Thymus (tissue), 11 donors: Measurements from ENCODE around the gene CLEC16A. TPM values are rescaled to one million over a fixed set of nuclear protein-coding genes. Genes with fewer than 3 reads are reported as not detected.

Experiments used
- DNase-seq, 9 donors: peaks; one replicate each; pipeline ENCODE4 v3.0.0-alpha.2; 2013; ENCODE audit warnings: low spot score in 9 of 9, low read depth in 6 of 9, missing footprints in 1 of 9
- H3K27ac ChIP-seq, 2 donors: one replicate each; pipeline ENCODE4 v1.5.1; 2013; ENCODE audit warnings: control low read depth in 1 of 2, low read depth in 1 of 2, low read length in 1 of 2, mild to moderate bottlenecking in 1 of 2, moderate library complexity in 1 of 2
- H3K27me3 ChIP-seq, 2 donors: one replicate each; pipeline ENCODE4 v1.5.1; 2013; ENCODE audit warnings: low read length in 1 of 2; ENCODE audit not compliant: control insufficient read depth in 2 of 2, insufficient read depth in 1 of 2
- H3K36me3 ChIP-seq, 2 donors: one replicate each; pipeline ENCODE4 v1.5.1; 2013; ENCODE audit warnings: low read length in 1 of 2, mild to moderate bottlenecking in 1 of 2, moderate library complexity in 1 of 2; ENCODE audit not compliant: control insufficient read depth in 2 of 2, insufficient read depth in 2 of 2
- H3K4me1 ChIP-seq, 2 donors: one replicate each; pipeline ENCODE4 v1.5.1; 2013; ENCODE audit warnings: low read length in 2 of 2; ENCODE audit not compliant: control insufficient read depth in 2 of 2, insufficient read depth in 2 of 2
- H3K4me3 ChIP-seq, 2 donors: one replicate each; pipeline ENCODE4 v1.5.1; 2013; ENCODE audit warnings: low read length in 2 of 2, control low read depth in 1 of 2, mild to moderate bottlenecking in 1 of 2
- H3K9me3 ChIP-seq, 2 donors: one replicate each; pipeline ENCODE4 v1.5.1; 2013; ENCODE audit warnings: low read length in 1 of 2, mild to moderate bottlenecking in 1 of 2; ENCODE audit not compliant: control insufficient read depth in 2 of 2, insufficient read depth in 1 of 2
- WGBS: extraction: QIAGEN DNeasy Blood & Tissue Kit; methylation state at CpG from one replicate; pipeline ENCODE4 v1.1.7; 2013; 5-methylcytosine and 5-hydroxymethylcytosine counted together
- polyA plus RNA-seq: library from polyadenylated mRNA; stranded (reverse); fragments of 200-250 nt; gene quantifications from one replicate; pipeline ENCODE4 v1.2.3, GENCODE V29; 2013
- total RNA-seq: library from RNA; stranded (reverse); fragments of 120-200 nt; gene quantifications from one replicate; pipeline ENCODE4 v1.2.4, GENCODE V29; 2013
- donor health status: healthy.

The CLEC16A gene
- total and polyA plus RNA-seq, 2 donors, result 18.8 to 19.9 TPM

- peaks cover 14 to 18% of the 10 kb centered on the region in 2 donors for H3K36me3 ChIP-seq
- H3K4me3 ChIP-seq, result no peak overlapping the region
- H3K27me3 ChIP-seq, result no peaks in the 10 kb centered on the region
- peaks cover 17 to 23% of the 10 kb centered on the region in 2 donors for H3K4me1 ChIP-seq
- no peaks in the 10 kb centered on the region for H3K9me3 ChIP-seq
- no peak for DNase-seq
- H3K27ac ChIP-seq, result no peak overlapping the region
- WGBS, result 76% methylated on average over 2 of the region's 2 CpGs
Measured at GRCh38 chr16:11118479-11118878, 174.1 kb downstream of the CLEC16A start.

GRCh38 chr16:11121083-11121608 is 176.8 kb downstream of the CLEC16A start:
- Histone ChIP-seq H3K4me3 (no peak overlapping the region), H3K27me3 (no peaks in the 10 kb centered on the region), H3K4me1 (peaks cover 0 to 3% of the 10 kb centered on the region in 2 donors), H3K36me3 (peaks cover 38 to 42% of the 10 kb centered on the region in 2 donors), H3K9me3 (no peaks in the 10 kb centered on the region), H3K27ac (no peak overlapping the region)
- DNase-seq, result no peak
- WGBS, result 96% methylated on average over 8 of the region's 8 CpGs

- Histone ChIP-seq H3K9me3 (no peaks in the 10 kb centered on the region), H3K27ac (no peak overlapping the region), H3K4me1 (no peaks in the 10 kb centered on the region), H3K27me3 (no peaks in the 10 kb centered on the region), H3K4me3 (no peak overlapping the region), H3K36me3 (peaks cover 42 to 47% of the 10 kb centered on the region in 2 donors)
- no peak for DNase-seq
- WGBS, result 90% methylated on average over 8 of the region's 8 CpGs
Measured at GRCh38 chr16:11121914-11122692, 177.7 kb downstream of the CLEC16A start.

GRCh38 chr16:11123666-11124065 is 179.3 kb downstream of the CLEC16A start:
- H3K36me3 ChIP-seq, result peaks cover 46 to 52% of the 10 kb centered on the region in 2 donors
- DNase-seq, result no peak
- WGBS, result 98% methylated on average over 11 of the region's 11 CpGs

GRCh38 chr16:11125936-11126335 is 181.6 kb downstream of the CLEC16A start:
- Histone ChIP-seq H3K27me3 (no peaks in the 10 kb centered on the region), H3K4me1 (peaks cover 10 to 27% of the 10 kb centered on the region in 2 donors), H3K27ac (no peak overlapping the region), H3K4me3 (no peak overlapping the region), H3K9me3 (no peaks in the 10 kb centered on the region), H3K36me3 (peaks cover 46 to 51% of the 10 kb centered on the region in 2 donors)
- DNase-seq, result no peak
- 98% methylated on average over 17 of the region's 17 CpGs for WGBS

More at GRCh38 chr16:11123666-11124065, 179.3 kb downstream of the CLEC16A start:
- H3K4me1 ChIP-seq, result peaks cover 5 to 8% of the 10 kb centered on the region in 2 donors
- H3K27ac ChIP-seq, result no peak overlapping the region
- no peaks in the 10 kb centered on the region for H3K9me3 ChIP-seq
- no peak overlapping the region for H3K4me3 ChIP-seq
- no peaks in the 10 kb centered on the region for H3K27me3 ChIP-seq

GRCh38 chr16:11126399-11127054 is 182.2 kb downstream of the CLEC16A start:
- DNase-seq, result no peak
- Histone ChIP-seq H3K36me3 (peaks cover 40 to 45% of the 10 kb centered on the region in 2 donors), H3K9me3 (no peaks in the 10 kb centered on the region), H3K27ac (peak overlapping the region in 1 of 2 donors; percentile 14), H3K4me1 (peaks cover 15 to 33% of the 10 kb centered on the region in 2 donors), H3K27me3 (no peaks in the 10 kb centered on the region), H3K4me3 (no peak overlapping the region)
- WGBS, result 94% methylated on average over 12 of the region's 12 CpGs

GRCh38 chr16:11127610-11128195 is 183.3 kb downstream of the CLEC16A start:
- Histone ChIP-seq H3K9me3 (no peaks in the 10 kb centered on the region), H3K27ac (no peak overlapping the region), H3K4me3 (no peak overlapping the region), H3K36me3 (peaks cover 37 to 45% of the 10 kb centered on the region in 2 donors), H3K4me1 (peaks cover 19 to 44% of the 10 kb centered on the region in 2 donors), H3K27me3 (no peaks in the 10 kb centered on the region)
- no peak for DNase-seq
- 91% methylated on average over 7 of the region's 7 CpGs for WGBS

GRCh38 chr16:11128211-11129141 is 184.1 kb downstream of the CLEC16A start:
- Histone ChIP-seq H3K9me3 (no peaks in the 10 kb centered on the region), H3K27me3 (no peaks in the 10 kb centered on the region), H3K27ac (peak overlapping the region; percentile 36 to 73), H3K4me1 (peaks cover 19 to 51% of the 10 kb centered on the region in 2 donors), H3K4me3 (no peak overlapping the region), H3K36me3 (peaks cover 32 to 42% of the 10 kb centered on the region in 2 donors)
- 79% methylated on average over 9 of the region's 9 CpGs for WGBS
- peak in 3 of 9 donors; percentile 43 to 76 (median 48) for DNase-seq
